Measurements from ENCODE around the gene SLC31A2.

The SLC31A2 gene

DNA sequence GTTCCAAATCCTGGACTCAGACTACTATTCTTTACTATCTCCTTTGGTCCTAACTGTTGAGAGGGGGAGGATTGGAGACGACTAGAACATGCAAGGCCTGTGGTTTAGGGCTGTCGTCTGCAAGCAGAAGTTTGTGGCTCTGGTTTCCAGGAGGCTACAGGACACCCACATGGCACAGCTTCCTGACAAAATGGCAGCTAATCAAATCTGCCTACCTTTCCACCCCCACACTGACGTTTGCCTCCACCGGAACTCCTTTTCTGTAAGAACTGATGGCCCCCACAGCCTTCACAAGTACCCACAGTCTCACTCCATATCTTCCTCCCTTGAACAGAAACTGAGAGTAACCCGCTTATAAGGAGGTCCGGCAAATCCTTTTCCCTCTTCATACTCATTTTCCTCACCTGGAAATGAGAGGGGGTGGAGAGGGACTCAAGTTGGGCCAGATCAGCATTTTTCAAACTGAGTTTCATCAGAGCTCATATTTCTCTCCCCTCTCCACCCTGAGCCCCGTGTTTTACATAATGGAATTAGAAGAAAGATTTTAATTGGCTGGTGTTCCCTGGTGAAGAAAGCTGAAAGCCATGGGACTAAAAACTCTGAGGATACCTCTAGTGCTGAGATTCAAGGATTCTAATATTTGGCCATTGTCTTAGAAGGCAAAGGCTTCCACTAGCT, 5.2 kb downstream of the SLC31A2 start:
- TF ChIP-seq ESRRG (CRISPR knock-in tag; IDR thresholded peaks at IDR 0.05), result no peak
- no peak for TF ChIP-seq ZFP3 (CRISPR knock-in tag; IDR thresholded peaks at IDR 0.05)
- TF ChIP-seq ZC3H10 (CRISPR knock-in tag; IDR thresholded peaks at IDR 0.05), result no peak
- TF ChIP-seq, protein P1, sequence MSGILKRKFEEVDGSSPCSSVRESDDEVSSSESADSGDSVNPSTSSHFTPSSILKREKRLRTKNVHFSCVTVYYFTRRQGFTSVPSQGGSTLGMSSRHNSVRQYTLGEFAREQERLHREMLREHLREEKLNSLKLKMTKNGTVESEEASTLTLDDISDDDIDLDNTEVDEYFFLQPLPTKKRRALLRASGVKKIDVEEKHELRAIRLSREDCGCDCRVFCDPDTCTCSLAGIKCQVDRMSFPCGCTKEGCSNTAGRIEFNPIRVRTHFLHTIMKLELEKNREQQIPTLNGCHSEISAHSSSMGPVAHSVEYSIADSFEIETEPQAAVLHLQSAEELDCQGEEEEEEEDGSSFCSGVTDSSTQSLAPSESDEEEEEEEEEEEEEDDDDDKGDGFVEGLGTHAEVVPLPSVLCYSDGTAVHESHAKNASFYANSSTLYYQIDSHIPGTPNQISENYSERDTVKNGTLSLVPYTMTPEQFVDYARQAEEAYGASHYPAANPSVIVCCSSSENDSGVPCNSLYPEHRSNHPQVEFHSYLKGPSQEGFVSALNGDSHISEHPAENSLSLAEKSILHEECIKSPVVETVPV (CRISPR knock-in tag; IDR thresholded peaks at IDR 0.05), result no peak
- TF ChIP-seq, protein P2, sequence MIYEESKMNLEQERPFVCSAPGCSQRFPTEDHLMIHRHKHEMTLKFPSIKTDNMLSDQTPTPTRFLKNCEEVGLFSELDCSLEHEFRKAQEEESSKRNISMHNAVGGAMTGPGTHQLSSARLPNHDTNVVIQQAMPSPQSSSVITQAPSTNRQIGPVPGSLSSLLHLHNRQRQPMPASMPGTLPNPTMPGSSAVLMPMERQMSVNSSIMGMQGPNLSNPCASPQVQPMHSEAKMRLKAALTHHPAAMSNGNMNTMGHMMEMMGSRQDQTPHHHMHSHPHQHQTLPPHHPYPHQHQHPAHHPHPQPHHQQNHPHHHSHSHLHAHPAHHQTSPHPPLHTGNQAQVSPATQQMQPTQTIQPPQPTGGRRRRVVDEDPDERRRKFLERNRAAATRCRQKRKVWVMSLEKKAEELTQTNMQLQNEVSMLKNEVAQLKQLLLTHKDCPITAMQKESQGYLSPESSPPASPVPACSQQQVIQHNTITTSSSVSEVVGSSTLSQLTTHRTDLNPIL (CRISPR knock-in tag; IDR thresholded peaks at IDR 0.05; ENCODE audit: low read depth), result no peak
- no peak for TF ChIP-seq TOX (CRISPR knock-in tag; IDR thresholded peaks at IDR 0.05; ENCODE audit: borderline replicate concordance)
- no peak for TF ChIP-seq ARNTL (CRISPR knock-in tag; IDR thresholded peaks at IDR 0.05; ENCODE audit: borderline replicate concordance, low read depth)
- no peak for TF ChIP-seq BACH2 (CRISPR knock-in tag; IDR thresholded peaks at IDR 0.05; ENCODE audit: borderline replicate concordance)
- no peak for TF ChIP-seq RARB (CRISPR knock-in tag; IDR thresholded peaks at IDR 0.05)
- TF ChIP-seq CSDC2 (CRISPR knock-in tag; IDR thresholded peaks at IDR 0.05), result no peak
- no peak for TF ChIP-seq TCF4 (CRISPR knock-in tag; IDR thresholded peaks at IDR 0.05; ENCODE audit: borderline replicate concordance)
- TF ChIP-seq ZNF70 (CRISPR knock-in tag; IDR thresholded peaks at IDR 0.05), result no peak
- TF ChIP-seq ZNF8 (CRISPR knock-in tag; IDR thresholded peaks at IDR 0.05), result no peak
- no peak for ATAC-seq

- no peak for ATAC-seq
- TF ChIP-seq ISL1 (CRISPR knock-in tag; IDR thresholded peaks at IDR 0.05), result no peak
- no peak for TF ChIP-seq TOX (CRISPR knock-in tag; IDR thresholded peaks at IDR 0.05; ENCODE audit: borderline replicate concordance)
- no peak for TF ChIP-seq OSR1 (CRISPR knock-in tag; IDR thresholded peaks at IDR 0.05)
- TF ChIP-seq, protein P3, sequence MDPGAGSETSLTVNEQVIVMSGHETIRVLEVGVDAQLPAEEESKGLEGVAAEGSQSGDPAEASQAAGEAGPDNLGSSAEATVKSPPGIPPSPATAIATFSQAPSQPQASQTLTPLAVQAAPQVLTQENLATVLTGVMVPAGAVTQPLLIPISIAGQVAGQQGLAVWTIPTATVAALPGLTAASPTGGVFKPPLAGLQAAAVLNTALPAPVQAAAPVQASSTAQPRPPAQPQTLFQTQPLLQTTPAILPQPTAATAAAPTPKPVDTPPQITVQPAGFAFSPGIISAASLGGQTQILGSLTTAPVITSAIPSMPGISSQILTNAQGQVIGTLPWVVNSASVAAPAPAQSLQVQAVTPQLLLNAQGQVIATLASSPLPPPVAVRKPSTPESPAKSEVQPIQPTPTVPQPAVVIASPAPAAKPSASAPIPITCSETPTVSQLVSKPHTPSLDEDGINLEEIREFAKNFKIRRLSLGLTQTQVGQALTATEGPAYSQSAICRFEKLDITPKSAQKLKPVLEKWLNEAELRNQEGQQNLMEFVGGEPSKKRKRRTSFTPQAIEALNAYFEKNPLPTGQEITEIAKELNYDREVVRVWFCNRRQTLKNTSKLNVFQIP (CRISPR knock-in tag; IDR thresholded peaks at IDR 0.05; ENCODE audit: borderline replicate concordance, low read depth), result no peak
- no peak for TF ChIP-seq SNAI2 (CRISPR knock-in tag; IDR thresholded peaks at IDR 0.05)
- no peak for TF ChIP-seq ZNF8 (CRISPR knock-in tag; IDR thresholded peaks at IDR 0.05)
- no peak for TF ChIP-seq ZNF565 (CRISPR knock-in tag; conservative IDR thresholded peaks at IDR 0.05; ENCODE audit: low read depth)
- TF ChIP-seq ESRRG (CRISPR knock-in tag; IDR thresholded peaks at IDR 0.05), result no peak
- TF ChIP-seq BACH2 (CRISPR knock-in tag; IDR thresholded peaks at IDR 0.05; ENCODE audit: borderline replicate concordance), result no peak
- TF ChIP-seq, protein P1 (CRISPR knock-in tag; IDR thresholded peaks at IDR 0.05), result no peak
- TF ChIP-seq ZC3H10 (CRISPR knock-in tag; IDR thresholded peaks at IDR 0.05), result no peak
- TF ChIP-seq ZFP30 (CRISPR knock-in tag; IDR thresholded peaks at IDR 0.05), result no peak
- TF ChIP-seq TCF4 (CRISPR knock-in tag; IDR thresholded peaks at IDR 0.05; ENCODE audit: borderline replicate concordance), result no peak
- no peak for TF ChIP-seq GLIS3 (CRISPR knock-in tag; IDR thresholded peaks at IDR 0.05)
- no peak for TF ChIP-seq TSHZ2 (CRISPR knock-in tag; IDR thresholded peaks at IDR 0.05)
These were observed 6.1 kb downstream of the SLC31A2 start for GRCh38 chr9:113156880-113157279.

DNA sequence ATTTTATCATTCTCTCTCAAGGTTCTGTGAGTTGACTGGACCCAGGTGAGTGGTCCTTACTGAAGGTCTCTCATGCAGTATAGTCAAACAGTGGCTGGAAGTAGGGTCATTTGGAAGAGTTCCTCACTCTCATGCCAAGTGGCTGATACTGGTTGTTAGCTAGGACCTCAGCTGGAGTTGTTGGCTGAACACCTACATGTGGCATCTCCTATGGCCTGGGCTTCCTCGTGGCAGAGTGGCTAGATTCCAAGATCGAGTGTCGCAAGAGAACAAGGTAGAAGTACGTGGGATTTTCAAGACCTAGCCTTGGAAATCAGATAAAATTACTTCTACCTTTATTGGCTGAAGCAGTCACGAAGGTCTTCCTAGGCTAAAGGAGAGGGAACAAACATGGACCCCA, 7.6 kb downstream of the SLC31A2 start:
- TF ChIP-seq SNAI2 (CRISPR knock-in tag; IDR thresholded peaks at IDR 0.05), result no peak
- no peak for TF ChIP-seq TCF4 (CRISPR knock-in tag; IDR thresholded peaks at IDR 0.05; ENCODE audit: borderline replicate concordance)
- TF ChIP-seq TSHZ2 (CRISPR knock-in tag; IDR thresholded peaks at IDR 0.05), result no peak
- TF ChIP-seq PPARA (CRISPR knock-in tag; IDR thresholded peaks at IDR 0.05; ENCODE audit: borderline replicate concordance), result no peak
- no peak for TF ChIP-seq OSR1 (CRISPR knock-in tag; IDR thresholded peaks at IDR 0.05)
- TF ChIP-seq TOX (CRISPR knock-in tag; IDR thresholded peaks at IDR 0.05; ENCODE audit: borderline replicate concordance), result no peak
- TF ChIP-seq ZNF8 (CRISPR knock-in tag; IDR thresholded peaks at IDR 0.05), result no peak
- no peak for TF ChIP-seq ZNF70 (CRISPR knock-in tag; IDR thresholded peaks at IDR 0.05)
- TF ChIP-seq ARNTL (CRISPR knock-in tag; IDR thresholded peaks at IDR 0.05; ENCODE audit: borderline replicate concordance, low read depth), result no peak
- TF ChIP-seq, protein P4, sequence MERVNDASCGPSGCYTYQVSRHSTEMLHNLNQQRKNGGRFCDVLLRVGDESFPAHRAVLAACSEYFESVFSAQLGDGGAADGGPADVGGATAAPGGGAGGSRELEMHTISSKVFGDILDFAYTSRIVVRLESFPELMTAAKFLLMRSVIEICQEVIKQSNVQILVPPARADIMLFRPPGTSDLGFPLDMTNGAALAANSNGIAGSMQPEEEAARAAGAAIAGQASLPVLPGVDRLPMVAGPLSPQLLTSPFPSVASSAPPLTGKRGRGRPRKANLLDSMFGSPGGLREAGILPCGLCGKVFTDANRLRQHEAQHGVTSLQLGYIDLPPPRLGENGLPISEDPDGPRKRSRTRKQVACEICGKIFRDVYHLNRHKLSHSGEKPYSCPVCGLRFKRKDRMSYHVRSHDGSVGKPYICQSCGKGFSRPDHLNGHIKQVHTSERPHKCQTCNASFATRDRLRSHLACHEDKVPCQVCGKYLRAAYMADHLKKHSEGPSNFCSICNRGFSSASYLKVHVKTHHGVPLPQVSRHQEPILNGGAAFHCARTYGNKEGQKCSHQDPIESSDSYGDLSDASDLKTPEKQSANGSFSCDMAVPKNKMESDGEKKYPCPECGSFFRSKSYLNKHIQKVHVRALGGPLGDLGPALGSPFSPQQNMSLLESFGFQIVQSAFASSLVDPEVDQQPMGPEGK (CRISPR knock-in tag; IDR thresholded peaks at IDR 0.05; ENCODE audit: borderline replicate concordance), result no peak
- no peak for TF ChIP-seq CSDC2 (CRISPR knock-in tag; IDR thresholded peaks at IDR 0.05)
- TF ChIP-seq ZFP3 (CRISPR knock-in tag; IDR thresholded peaks at IDR 0.05), result no peak
- ATAC-seq, result no peak
